Stimulated activated CD8-positive, alpha-beta memory T cell treated with anti-CD3 and anti-CD28 coated beads, Interleukin-15, amount 100 ng/mL, for 1 hour (primary cell): ENCODE data around the gene LRRC3.
"Not testable (repeated sequence)": the region's sequence is repeated elsewhere in the genome, so short reads cannot be mapped to it uniquely, and the experiment has no call there.

Source experiments
- DNase-seq: peaks from one replicate; pipeline ENCODE4 v3.0.0-alpha.2; 2020; ENCODE audit warnings: low read depth

The LRRC3 gene

GRCh38 chr21:44454747-44455523 lies at the start of gene LRRC3:
Gene LRRC3 (plus strand): TSS chr21:44455510. CDS start chr21:44456645, 1,135 bp downstream.
- DNase-seq, result peak; percentile 55

GRCh38 chr21:44405948-44406872 lies 49.1 kb upstream of the LRRC3 start:
- DNase-seq, result no peak

- no peak for DNase-seq
These were observed 48.4 kb upstream of the LRRC3 start for GRCh38 chr21:44406953-44407352.

GRCh38 chr21:44407493-44407892 lies 47.8 kb upstream of the LRRC3 start:
- no peak for DNase-seq

- no peak for DNase-seq
These were observed 47.1 kb upstream of the LRRC3 start for GRCh38 chr21:44408226-44408625.

- DNase-seq, result no peak
These were observed 41.6 kb upstream of the LRRC3 start for GRCh38 chr21:44413566-44414290.

GRCh38 chr21:44414291-44415072 lies 40.8 kb upstream of the LRRC3 start:
- no peak for DNase-seq

- no peak for DNase-seq
These were observed 40.0 kb upstream of the LRRC3 start for GRCh38 chr21:44415073-44416025.

GRCh38 chr21:44416193-44416592 lies 39.1 kb upstream of the LRRC3 start:
- DNase-seq, result no peak

- DNase-seq, result not testable (repeated sequence)
These were observed 37.6 kb upstream of the LRRC3 start for GRCh38 chr21:44417621-44418107.

- no peak for DNase-seq
These were observed 37.0 kb upstream of the LRRC3 start for GRCh38 chr21:44418108-44418875.

GRCh38 chr21:44418876-44419230 lies 36.5 kb upstream of the LRRC3 start:
- no peak for DNase-seq

GRCh38 chr21:44419679-44420078 lies 35.6 kb upstream of the LRRC3 start:
- no peak for DNase-seq

- no peak for DNase-seq
These were observed 34.7 kb upstream of the LRRC3 start for GRCh38 chr21:44420416-44421205.

- no peak for DNase-seq
These were observed 33.1 kb upstream of the LRRC3 start for GRCh38 chr21:44421901-44422840.

GRCh38 chr21:44423312-44423821 lies 31.9 kb upstream of the LRRC3 start:
- no peak for DNase-seq

- no peak for DNase-seq
These were observed 31.2 kb upstream of the LRRC3 start for GRCh38 chr21:44423941-44424607.
